ENCODE measurements around the gene PPP1R26.
"Not testable (repeated sequence)": the region's sequence is repeated elsewhere in the genome, so short reads cannot be mapped to it uniquely, and the experiment has no call there.

PPP1R26 gene

GRCh38 chr9:135534192-135534711 is 54.7 kb downstream of the PPP1R26 start:
- in situ Hi-C loops (cut with MboI; ENCODE audit: low sequenced_read_pairs); H3K4me1 ChIP-seq; H3K4me3 ChIP-seq; H3K36me3 ChIP-seq (replicated peaks); H3K9me3 ChIP-seq; DNase-seq (ENCODE audit: low spot score in 2 of 2); H3K27me3 ChIP-seq (ENCODE audit: low read depth): not testable (repeated sequence)

- H3K27me3 ChIP-seq (ENCODE audit: low read depth); in situ Hi-C loops (cut with MboI; ENCODE audit: low sequenced_read_pairs); DNase-seq (ENCODE audit: low spot score in 2 of 2); H3K9me3 ChIP-seq; H3K4me1 ChIP-seq; H3K36me3 ChIP-seq (replicated peaks); H3K4me3 ChIP-seq: not testable (repeated sequence)
These were observed 55.2 kb downstream of the PPP1R26 start for GRCh38 chr9:135534826-135535225.

- H3K27me3 ChIP-seq (ENCODE audit: low read depth); H3K36me3 ChIP-seq (replicated peaks); H3K4me1 ChIP-seq; DNase-seq (ENCODE audit: low spot score in 2 of 2); H3K4me3 ChIP-seq; in situ Hi-C loops (cut with MboI; ENCODE audit: low sequenced_read_pairs); H3K9me3 ChIP-seq: not testable (repeated sequence)
These were observed 56.0 kb downstream of the PPP1R26 start for GRCh38 chr9:135535631-135536030.

- Histone ChIP-seq H3K4me1 (no peaks in the 10 kb centered on the region), H3K9me3 (no peaks in the 10 kb centered on the region), H3K4me3 (no peak overlapping the region), H3K36me3 (replicated peaks) (no peaks in the 10 kb centered on the region), H3K27me3 (ENCODE audit: low read depth) (no peaks in the 10 kb centered on the region; the same call in 1 of the 2 replicates)
- in situ Hi-C loops (cut with MboI; ENCODE audit: low sequenced_read_pairs) = no loop called here
- DNase-seq (ENCODE audit: low spot score in 2 of 2) = no peak
These were observed 56.6 kb downstream of the PPP1R26 start for GRCh38 chr9:135536216-135536615.

Data from HAP-1 (cell line).